Psoas muscle (tissue), 8 donors: ENCODE results near the gene ATP5MC3. TPM values are rescaled to one million over a fixed set of nuclear protein-coding genes. Genes with fewer than 3 reads are reported as not detected.
"Not testable (repeated sequence)": the region's sequence is repeated elsewhere in the genome, so short reads cannot be mapped to it uniquely, and the experiment has no call there.

ENCODE experiments used
- ATAC-seq, 4 donors: fragments of 200-7000 bp; cut with Tn5 transposase; one replicate each; pipeline ENCODE4 v1.9.1; 2020; ENCODE audit warnings: moderate library complexity in 3 of 4, mild to moderate bottlenecking in 2 of 4
- DNase-seq, 2 donors: peaks; one replicate each; pipeline ENCODE4 v3.0.0-alpha.2; 2020
- H3K27ac ChIP-seq: fragments of 200-600 bp; one replicate; pipeline ENCODE4 v1.8.0; 2022
- H3K27me3 ChIP-seq, 3 donors: fragments of 200-600 bp in 1 of 3; one replicate each; pipeline versions ENCODE4 v1.6.1 to v1.8.0; 2013 to 2022; ENCODE audit warnings: low read length in 2 of 3, mild to moderate bottlenecking in 2 of 3, moderate library complexity in 1 of 3; ENCODE audit not compliant: insufficient read depth in 3 of 3
- H3K36me3 ChIP-seq, 2 donors: fragments of 200-600 bp in 1 of 2; one replicate each; pipeline versions ENCODE4 v1.6.1 to v1.8.0; 2013 to 2022; ENCODE audit warnings: low read depth in 1 of 2, mild to moderate bottlenecking in 1 of 2, moderate library complexity in 1 of 2; ENCODE audit not compliant: insufficient read depth in 1 of 2
- H3K4me1 ChIP-seq: fragments of 200-600 bp; one replicate; pipeline ENCODE4 v1.8.0; 2022
- H3K4me3 ChIP-seq: fragments of 200-600 bp; one replicate; pipeline ENCODE4 v1.8.0; 2022; ENCODE audit warnings: mild to moderate bottlenecking
- H3K9me3 ChIP-seq: fragments of 200-600 bp; one replicate; pipeline ENCODE4 v1.8.0; 2022
- CTCF ChIP-seq: fragments of 200-600 bp; IDR thresholded peaks from one replicate; pipeline ENCODE4 v1.8.0; 2022; ENCODE audit warnings: antibody characterized with exemption
- WGBS, 3 donors: extraction: QIAGEN DNeasy Blood & Tissue Kit; methylation state at CpG; one replicate each; pipeline versions ENCODE4 v1.1.6 to v1.1.7; 2013; 5-methylcytosine and 5-hydroxymethylcytosine counted together
- intact Hi-C, 2 donors: fragments of 100-400 bp; cut with DNase I; formaldehyde crosslinking; loops; one replicate each; pipeline versions ENCODE4 v1.11.0 to v1.14.2; 2022
- long read RNA-seq, 2 donors: library from polyadenylated mRNA; unstranded; transcript quantifications; one replicate each; pipeline ENCODE4 v2.0.0, GENCODE V29; 2021
- polyA plus RNA-seq, 3 donors: library from polyadenylated mRNA; stranded (reverse); fragments of 200-250 nt; gene quantifications; one replicate each; pipeline ENCODE4 v1.2.3, GENCODE V29; 2013
- total RNA-seq, 4 donors: library from RNA; stranded (reverse); fragmentation: NEBNext Ultra II Directional in 2 of 4; extraction: Animal tissue kit (Norgen Biotek cat#: 25700) in 2 of 4; gene quantifications; one replicate each; pipeline versions ENCODE4 v1.2.1 to v1.2.4, GENCODE V29; 2021 to 2023
- donor health status: healthy with polysubstance abuse.
- donor health status: DM: no; HTN: no; CAD: no; lungs with moderate emphysema.
- donor health status: Bipolar disorder and iron deficiency.
- donor health status: healthy.
- donor health status: DM: yes; HTN: yes; CAD: no.
- donor health status: DM: no; HTN: no; CAD: no.
- donor health status: DM: no; HTN: no; CAD: no.
- donor health status: DM: yes; HTN: yes; CAD: no.

The ATP5MC3 gene
- 100 to 1,000 TPM; 277 to 690 (median 351) TPM for total RNA-seq
- 1,000 to 10,000 TPM in 1 of 3 donors, 100 to 1,000 TPM in 2; 356 to 1,379 (median 727) TPM for polyA plus RNA-seq
- long read RNA-seq, donor 1, full-length matches to known transcripts: 108 of 111 reads
- long read RNA-seq, donor 1, partial matches to known transcripts: 3 of 111 reads
- long read RNA-seq, donor 1, other reads (novel, unspliced or antisense): 0 of 111 reads
- long read RNA-seq, donor 2, full-length matches to known transcripts: 239 of 244 reads
- long read RNA-seq, donor 2, partial matches to known transcripts: 1 of 244 reads
- long read RNA-seq, donor 2, other reads (novel, unspliced or antisense): 4 of 244 reads

GRCh38 chr2:175181104-175181876 is at the start of gene ATP5MC3:
Gene ATP5MC3, minus strand, starts transcription at chr2:175181710. Its CDS starts 317 bp downstream, at chr2:175181393.
- WGBS, 3 donors: 0 to 1% (median 0%) methylated on average over 52 to 53 of the region's 53 CpGs
- Histone ChIP-seq H3K4me1 (peaks cover 25% of the 10 kb centered on the region), H3K27ac (peak within 1 kb of the TSS; percentile 87), H3K27me3 (no peaks in the 10 kb centered on the region), H3K9me3 (no peaks in the 10 kb centered on the region), H3K4me3 (peak within 1 kb of the TSS; percentile 96), H3K36me3 (peaks cover 0 to 39% of the 10 kb centered on the region in 2 donors)
- TF ChIP-seq CTCF: peak; percentile 4
- DNase-seq (peak; percentile 93 to 96), ATAC-seq (peak; percentile 97 to 98 (median 98))
- intact Hi-C loops: no loop called here

- H3K9me3 ChIP-seq, intact Hi-C loops, DNase-seq, H3K4me1 ChIP-seq, H3K36me3 ChIP-seq, H3K27ac ChIP-seq, ATAC-seq, H3K4me3 ChIP-seq, H3K27me3 ChIP-seq: not testable (repeated sequence)
- WGBS, 3 donors: 70 to 84% (median 70%) methylated on average over 4 of the region's 4 CpGs
Observed at GRCh38 chr2:175228601-175229000, 47.1 kb upstream of the ATP5MC3 start.

- H3K36me3 ChIP-seq: no peaks in the 10 kb centered on the region
- DNase-seq (no peak), ATAC-seq (no peak)
- H3K9me3 ChIP-seq: no peaks in the 10 kb centered on the region
- TF ChIP-seq CTCF: no peak
- intact Hi-C loops: no loop called here
- no peaks in the 10 kb centered on the region for H3K4me1 ChIP-seq
- no peak overlapping the region for H3K27ac ChIP-seq
- H3K4me3 ChIP-seq: no peak overlapping the region
- no peaks in the 10 kb centered on the region for H3K27me3 ChIP-seq
Observed at GRCh38 chr2:175228179-175228578, 46.7 kb upstream of the ATP5MC3 start.

- no peak for ATAC-seq
- 92 to 98% (median 96%) methylated on average over 1 of the region's 1 CpG for WGBS, 3 donors
Observed at GRCh38 chr2:175227393-175227792, 45.9 kb upstream of the ATP5MC3 start.

More at GRCh38 chr2:175227393-175227792, 45.9 kb upstream of the ATP5MC3 start:
- Histone ChIP-seq H3K4me1 (no peaks in the 10 kb centered on the region), H3K36me3 (no peaks in the 10 kb centered on the region), H3K9me3 (no peaks in the 10 kb centered on the region), H3K27ac (no peak overlapping the region), H3K27me3 (peaks cover 0 to 4% (median 0%) of the 10 kb centered on the region in 3 donors), H3K4me3 (no peak overlapping the region)
- intact Hi-C loops: no loop called here
- no peak for DNase-seq
- TF ChIP-seq CTCF: no peak
